Measurements from ENCODE around the gene CA12.
"Not testable (repeated sequence)": the region's sequence is repeated elsewhere in the genome, so short reads cannot be mapped to it uniquely, and the experiment has no call there.

Gene CA12

GRCh38 chr15:63332367-63333124 is 49.1 kb downstream of the CA12 start:
- no peak for DNase-seq

GRCh38 chr15:63331456-63331855 is 50.2 kb downstream of the CA12 start:
- peak in 1 of 2 donors; percentile 10 for DNase-seq

GRCh38 chr15:63330926-63331325 is 50.7 kb downstream of the CA12 start:
- DNase-seq, result no peak

- no peak for DNase-seq
Observed at GRCh38 chr15:63329567-63330350, 51.9 kb downstream of the CA12 start.

- DNase-seq, result no peak
Observed at GRCh38 chr15:63327648-63328421, 53.8 kb downstream of the CA12 start.

GRCh38 chr15:63324770-63325169 is 56.9 kb downstream of the CA12 start:
- no peak for DNase-seq

- no peak for DNase-seq
Observed at GRCh38 chr15:63323798-63324563, 57.7 kb downstream of the CA12 start.

GRCh38 chr15:63322541-63322940 is 59.1 kb downstream of the CA12 start:
- no peak for DNase-seq

GRCh38 chr15:63321462-63321861 is 60.2 kb downstream of the CA12 start:
- no peak for DNase-seq

GRCh38 chr15:63320981-63321380 is 60.7 kb downstream of the CA12 start:
- DNase-seq, result not testable (repeated sequence)

GRCh38 chr15:63320446-63320845 is 61.2 kb downstream of the CA12 start:
- not testable (repeated sequence) for DNase-seq

- no peak for DNase-seq
Observed at GRCh38 chr15:63319065-63319464, 62.6 kb downstream of the CA12 start.

- no peak for DNase-seq
Observed at GRCh38 chr15:63318344-63318743, 63.3 kb downstream of the CA12 start.

- no peak for DNase-seq
Observed at GRCh38 chr15:63314409-63314808, 67.2 kb downstream of the CA12 start.

GRCh38 chr15:63313825-63314224 is 67.8 kb downstream of the CA12 start:
- no peak for DNase-seq

GRCh38 chr15:63312286-63312685 is 69.4 kb downstream of the CA12 start:
- DNase-seq, result no peak

GRCh38 chr15:63310646-63311045 is 71.0 kb downstream of the CA12 start:
- no peak for DNase-seq

GRCh38 chr15:63308947-63309346 is 72.7 kb downstream of the CA12 start:
- no peak for DNase-seq

GRCh38 chr15:63308491-63308890 is 73.2 kb downstream of the CA12 start:
- DNase-seq, result no peak

GRCh38 chr15:63306492-63307073 is 75.1 kb downstream of the CA12 start:
- DNase-seq, result no peak

- DNase-seq, result no peak
Observed at GRCh38 chr15:63305260-63305659, 76.4 kb downstream of the CA12 start.

- no peak for DNase-seq
Observed at GRCh38 chr15:63301088-63301487, 80.6 kb downstream of the CA12 start.

Data from stimulated activated CD4-positive, alpha-beta T cell treated with anti-CD3 and anti-CD28 coated beads, Interleukin-2, amount 100 ng/mL, for 48 hours (primary cell).